T-cell (primary cell): ENCODE results near the gene HIF1A. TPM values are rescaled to one million over a fixed set of nuclear protein-coding genes. Genes with fewer than 3 reads are reported as not detected.
A peak's percentile ranks its signal among the peaks of the same experiment; 100 is the strongest.
"Not testable (repeated sequence)": the region's sequence is repeated elsewhere in the genome, so short reads cannot be mapped to it uniquely, and the experiment has no call there.

Experiments
- ATAC-seq, 4 experiments: fragments of 200-7000 bp in 3 of 4; fragments of 150-1000 bp in 1 of 4; cut with Tn5 transposase; replicated peaks in 1 of 4; 1 replicate in 3 of 4; 2 replicates in 1 of 4; pipeline ENCODE4 v1.10.0; 2021; ENCODE audit warnings: moderate library complexity in 3 of 4, mild to moderate bottlenecking in 2 of 4, moderate number of reproducible peaks in 1 of 4
- CTCF ChIA-PET, 2 donors: fragments of 300-600 bp; sonication (Branson Sonifier 250); formaldehyde crosslinking; loops; one replicate each; lab custom pipeline; 2022; ENCODE audit warnings: antibody characterized with exemption in 2 of 2; lab: Charles Lee
- POLR2A ChIA-PET, 2 donors: fragments of 300-600 bp; sonication (Branson Sonifier 250); formaldehyde crosslinking; loops; one replicate each; lab custom pipeline; 2022; ENCODE audit warnings: antibody characterized with exemption in 2 of 2; lab: Charles Lee
- DNase-seq, 35 experiments: peaks; one replicate each; pipeline versions ENCODE4 v3.0.0 to v3.0.0-alpha.2; 2013 to 2023
- H3K27ac ChIP-seq: one replicate; pipeline ENCODE4 v1.5.1; 2013; ENCODE audit warnings: low read length
- H3K27me3 ChIP-seq, 2 experiments: replicated peaks in 1 of 2; 1 replicate in 1 of 2; 2 replicates in 1 of 2; pipeline versions ENCODE4 v1.6.1 to v1.7.0; 2013; ENCODE audit warnings: low read length in 1 of 2, mixed read lengths in 1 of 2; ENCODE audit not compliant: control insufficient read depth in 2 of 2, insufficient read depth in 2 of 2; ENCODE audit errors: extremely low read depth in 1 of 2
- H3K36me3 ChIP-seq, 2 donors: 1 replicate in 1 of 2; 2 replicates in 1 of 2; pipeline versions ENCODE4 v1.6.1 to v1.7.0; 2013; ENCODE audit warnings: low read length in 1 of 2; ENCODE audit not compliant: control insufficient read depth in 2 of 2, insufficient read depth in 1 of 2; ENCODE audit errors: extremely low read depth in 1 of 2
- H3K4me1 ChIP-seq, 2 experiments: 1 replicate in 1 of 2; 2 replicates in 1 of 2; pipeline versions ENCODE4 v1.6.1 to v1.7.0; 2013; ENCODE audit warnings: low read length in 2 of 2, mixed read lengths in 1 of 2; ENCODE audit not compliant: insufficient read depth in 2 of 2, control insufficient read depth in 1 of 2; ENCODE audit errors: extremely low read depth in 1 of 2
- H3K4me3 ChIP-seq, 2 donors: 1 replicate in 1 of 2; 2 replicates in 1 of 2; pipeline versions ENCODE4 v1.5.1 to v1.7.0; 2013; ENCODE audit warnings: mild to moderate bottlenecking in 2 of 2, low read length in 1 of 2, moderate library complexity in 1 of 2; ENCODE audit not compliant: control insufficient read depth in 1 of 2; ENCODE audit errors: extremely low read depth in 1 of 2
- H3K9me3 ChIP-seq: 2 replicates; pipeline ENCODE4 v1.7.0; 2013
- H3K27ac Mint-ChIP-seq, 2 donors: one replicate each; pipeline ENCODE4 v1.8.0; 2020 to 2021; ENCODE audit warnings: mild to moderate bottlenecking in 2 of 2, mixed read lengths in 2 of 2
- H3K27me3 Mint-ChIP-seq, 2 donors: one replicate each; pipeline ENCODE4 v1.8.0; 2021 to 2022; ENCODE audit warnings: mixed read lengths in 2 of 2
- H3K36me3 Mint-ChIP-seq: one replicate; pipeline ENCODE4 v1.8.0; 2021; ENCODE audit warnings: mixed read lengths
- H3K4me1 Mint-ChIP-seq, 3 donors: one replicate each; pipeline ENCODE4 v1.8.0; 2020 to 2022; ENCODE audit warnings: mixed read lengths in 3 of 3, mild to moderate bottlenecking in 1 of 3
- H3K4me3 Mint-ChIP-seq, 3 donors: one replicate each; pipeline ENCODE4 v1.8.0; 2020 to 2022; ENCODE audit warnings: mild to moderate bottlenecking in 3 of 3, mixed read lengths in 3 of 3, moderate library complexity in 3 of 3
- H3K9me3 Mint-ChIP-seq, 3 donors: one replicate each; pipeline ENCODE4 v1.8.0; 2020 to 2022; ENCODE audit warnings: mixed read lengths in 3 of 3
- WGBS: methylation state at CpG from one replicate; pipeline ENCODE4 v1.1.5; 2013; ENCODE audit warnings: missing lambda C conversion rate; ENCODE audit not compliant: insufficient coverage; 5-methylcytosine and 5-hydroxymethylcytosine counted together
- total RNA-seq, 35 experiments: library from RNA in 6 of 35; stranded (reverse) in 6 of 35; fragments of 120-200 nt in 1 of 35; gene quantifications; one replicate each; pipeline versions ENCODE4 v1.2.1 to v1.2.4 and lab custom pipeline; 2013 to 2026

Gene HIF1A
- total RNA-seq, 5 donors from 2014 or later (not counting 1 experiment from before 2014, with no cell fraction given), result 80.2 to 200 (median 87.8) TPM

DNA sequence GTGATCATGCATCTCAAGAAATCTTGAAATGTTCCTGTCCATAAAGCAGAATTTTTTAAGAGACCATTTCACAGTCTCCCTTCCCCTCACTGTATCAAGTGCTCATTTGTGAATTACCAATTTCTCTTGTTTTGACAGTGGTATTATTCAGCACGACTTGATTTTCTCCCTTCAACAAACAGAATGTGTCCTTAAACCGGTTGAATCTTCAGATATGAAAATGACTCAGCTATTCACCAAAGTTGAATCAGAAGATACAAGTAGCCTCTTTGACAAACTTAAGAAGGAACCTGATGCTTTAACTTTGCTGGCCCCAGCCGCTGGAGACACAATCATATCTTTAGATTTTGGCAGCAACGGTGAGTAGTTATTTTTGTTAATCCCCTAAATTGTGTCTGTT is 41.4 kb downstream of the HIF1A start:
- Histone ChIP-seq H3K36me3 (peaks cover 5 to 85% of the 10 kb centered on the region in 2 donors), H3K27ac (no peak overlapping the region), H3K27me3 (no peaks in the 10 kb centered on the region), H3K9me3 (no peaks in the 10 kb centered on the region), H3K4me1 (no peaks in the 10 kb centered on the region), H3K4me3 (no peak overlapping the region)
- Mint-ChIP-seq H3K36me3 (peaks cover 58% of the 10 kb centered on the region), H3K27me3 (no peaks in the 10 kb centered on the region), H3K4me3 (no peak overlapping the region), H3K9me3 (no peaks in the 10 kb centered on the region), H3K27ac (no peak overlapping the region), H3K4me1 (peaks cover 0 to 6% (median 3%) of the 10 kb centered on the region in 3 donors)
- ATAC-seq (no peak), DNase-seq (no peak)
- 33% methylated on average over 1 of the region's 4 CpGs for WGBS
- ChIA-PET CTCF (no interaction called here), POLR2A (interaction anchor here in 1 of 2 donors (0.6 to 1.1 kb wide), 2 partner anchors 12 to 87 kb away, joined by 3 read pairs; no protein-coding TSS in a partner anchor)

DNA sequence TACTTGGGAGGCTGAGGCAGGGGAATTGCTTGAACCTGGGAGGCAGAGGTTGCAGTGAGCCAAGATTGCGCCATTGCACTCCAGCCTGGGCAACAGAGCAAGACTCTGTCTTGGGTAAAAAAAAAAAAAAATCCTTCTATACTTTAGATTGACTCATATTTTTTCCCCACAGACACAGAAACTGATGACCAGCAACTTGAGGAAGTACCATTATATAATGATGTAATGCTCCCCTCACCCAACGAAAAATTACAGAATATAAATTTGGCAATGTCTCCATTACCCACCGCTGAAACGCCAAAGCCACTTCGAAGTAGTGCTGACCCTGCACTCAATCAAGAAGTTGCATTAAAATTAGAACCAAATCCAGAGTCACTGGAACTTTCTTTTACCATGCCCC is 42.6 kb downstream of the HIF1A start:
- Mint-ChIP-seq H3K27me3 (no peaks in the 10 kb centered on the region), H3K4me1 (peaks cover 0 to 6% (median 3%) of the 10 kb centered on the region in 3 donors)
- CTCF ChIA-PET, result interaction anchor here in 1 of 2 donors (2.2 kb wide), 1 partner anchor 11 kb away, joined by 8 read pairs; no protein-coding TSS in a partner anchor

GRCh38 chr14:61739133-61739532 is 43.8 kb downstream of the HIF1A start:
- H3K36me3 ChIP-seq, result peaks cover 5 to 85% of the 10 kb centered on the region in 2 donors
- H3K27me3 ChIP-seq, result no peaks in the 10 kb centered on the region
- H3K4me1 Mint-ChIP-seq, result peaks cover 0 to 6% (median 3%) of the 10 kb centered on the region in 3 donors
- POLR2A ChIA-PET, result interaction anchor here in 1 of 2 donors (0.7 kb wide), 1 partner anchor 335 kb away, joined by 3 read pairs; no protein-coding TSS in a partner anchor
- no peak overlapping the region for H3K4me3 ChIP-seq
- H3K9me3 ChIP-seq, result no peaks in the 10 kb centered on the region
- no peak overlapping the region for H3K4me3 Mint-ChIP-seq
- H3K27ac ChIP-seq, result no peak overlapping the region
- ATAC-seq, result no peak
- H3K27me3 Mint-ChIP-seq, result no peaks in the 10 kb centered on the region
- peaks cover 42% of the 10 kb centered on the region for H3K36me3 Mint-ChIP-seq
- no peaks in the 10 kb centered on the region for H3K4me1 ChIP-seq
- no peak for DNase-seq
- CTCF ChIA-PET, result interaction anchor here (0.5 to 2.2 kb wide), 6 partner anchors 9 to 458 kb away, joined by 3 to 8 read pairs (median 4); partner anchors contain the start of gene TMEM30B (in 1 of the 2)
- H3K27ac Mint-ChIP-seq, result no peak overlapping the region
- H3K9me3 Mint-ChIP-seq, result no peaks in the 10 kb centered on the region

More for the DNA sequence above, 42.6 kb downstream of the HIF1A start:
- peaks cover 5 to 89% of the 10 kb centered on the region in 2 donors for H3K36me3 ChIP-seq
- no peaks in the 10 kb centered on the region for H3K27me3 ChIP-seq
- Mint-ChIP-seq H3K4me3 (no peak overlapping the region), H3K36me3 (peaks cover 51% of the 10 kb centered on the region), H3K9me3 (no peaks in the 10 kb centered on the region), H3K27ac (peak overlapping the region; percentile 38 to 48)
- DNase-seq, result no peak
- no peak for ATAC-seq
- H3K4me3 ChIP-seq, result no peak overlapping the region
- no CpG with 5 or more reads among the region's 5 CpGs for WGBS
- no peaks in the 10 kb centered on the region for H3K4me1 ChIP-seq
- H3K27ac ChIP-seq, result no peak overlapping the region
- no peaks in the 10 kb centered on the region for H3K9me3 ChIP-seq
- POLR2A ChIA-PET, result no interaction called here

DNA sequence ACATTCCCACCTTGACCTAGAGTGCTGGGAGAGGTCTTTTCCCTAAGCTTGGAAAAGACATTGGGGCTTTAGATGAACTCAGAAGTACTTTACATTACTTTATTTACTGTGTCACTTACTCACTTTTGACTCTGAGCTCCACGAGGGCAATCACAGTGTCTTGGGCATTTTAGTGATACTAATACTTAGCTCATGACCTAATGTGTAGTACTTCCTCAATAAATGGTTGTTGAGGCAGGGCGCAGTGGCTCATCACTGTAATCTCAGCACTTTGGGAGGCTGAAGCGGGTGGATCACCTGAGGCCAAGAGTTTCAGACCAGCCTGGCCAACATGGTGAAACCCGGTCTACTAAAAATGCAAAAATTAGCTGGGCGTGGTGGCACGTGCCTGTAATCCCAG is 47.1 kb downstream of the HIF1A start:
- Histone ChIP-seq H3K27me3 (no peaks in the 10 kb centered on the region), H3K4me1 (no peaks in the 10 kb centered on the region), H3K27ac (no peak overlapping the region), H3K9me3 (no peaks in the 10 kb centered on the region), H3K4me3 (no peak overlapping the region), H3K36me3 (peaks cover 5 to 74% of the 10 kb centered on the region in 2 donors)
- ChIA-PET CTCF (interaction anchor here (0.6 to 1.6 kb wide), 4 partner anchors 13 to 359 kb away, joined by 3 to 9 read pairs (median 6); no protein-coding TSS in a partner anchor), POLR2A (interaction anchor here in 1 of 2 donors (0.5 kb wide), 1 partner anchor 13 kb away, joined by 4 read pairs; no protein-coding TSS in a partner anchor)
- Mint-ChIP-seq H3K27me3 (no peaks in the 10 kb centered on the region), H3K27ac (no peak overlapping the region), H3K4me3 (no peak overlapping the region), H3K4me1 (no peaks in the 10 kb centered on the region), H3K9me3 (no peaks in the 10 kb centered on the region), H3K36me3 (peaks cover 36% of the 10 kb centered on the region)
- ATAC-seq, result no peak
- no peak for DNase-seq
- 100% methylated on average over 4 of the region's 6 CpGs for WGBS

DNA sequence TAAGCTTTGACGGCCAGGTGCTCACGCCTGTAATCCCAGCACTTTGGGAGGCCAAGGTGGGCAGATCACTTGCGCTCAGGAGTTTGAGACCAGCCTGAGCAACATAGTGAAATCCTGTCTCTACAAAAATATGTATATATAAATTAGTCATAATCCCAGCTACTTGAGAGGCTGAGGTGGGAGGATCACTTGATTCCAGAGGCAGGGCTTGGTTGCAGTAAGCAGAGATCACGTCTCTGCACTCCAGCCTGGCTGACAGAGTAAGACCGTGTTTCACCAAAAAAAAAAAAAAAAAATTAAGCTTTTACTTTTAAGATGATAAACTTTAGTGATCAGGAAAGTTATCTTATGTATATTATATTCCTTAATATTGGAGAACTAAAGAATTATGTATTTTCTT is 48.9 kb downstream of the HIF1A start:
- H3K9me3 Mint-ChIP-seq, result no peaks in the 10 kb centered on the region
- ATAC-seq (no peak), DNase-seq (no peak)
- peaks cover 29% of the 10 kb centered on the region for H3K36me3 Mint-ChIP-seq
- H3K36me3 ChIP-seq, result peaks cover 0 to 58% of the 10 kb centered on the region in 2 donors
- H3K27ac ChIP-seq, result no peak overlapping the region
- ChIA-PET POLR2A (interaction anchor here (0.5 to 1.3 kb wide), 8 partner anchors 9 to 49 kb away, joined by 3 to 5 read pairs (median 4); partner anchors contain the start of gene HIF1A (in 1 of the 2)), CTCF (interaction anchor here (0.6 to 1.1 kb wide), 5 partner anchors 24 to 456 kb away, joined by 3 to 4 read pairs (median 3); no protein-coding TSS in a partner anchor)
- H3K4me3 ChIP-seq, result no peak overlapping the region
- no peaks in the 10 kb centered on the region for H3K4me1 ChIP-seq
- no peak overlapping the region for H3K4me3 Mint-ChIP-seq
- no peak overlapping the region for H3K27ac Mint-ChIP-seq
- WGBS, result no CpG with 5 or more reads among the region's 5 CpGs
- peaks cover 0 to 2% (median 0%) of the 10 kb centered on the region in 3 donors for H3K4me1 Mint-ChIP-seq
- H3K27me3 ChIP-seq, result no peaks in the 10 kb centered on the region
- no peaks in the 10 kb centered on the region for H3K9me3 ChIP-seq
- no peaks in the 10 kb centered on the region for H3K27me3 Mint-ChIP-seq

- not testable (repeated sequence) for H3K27me3 ChIP-seq, DNase-seq, H3K27ac ChIP-seq, H3K27me3 Mint-ChIP-seq, H3K9me3 Mint-ChIP-seq, ATAC-seq, H3K9me3 ChIP-seq, H3K4me3 ChIP-seq, H3K4me1 ChIP-seq, H3K4me3 Mint-ChIP-seq
- POLR2A ChIA-PET, result interaction anchor here (0.6 to 2.4 kb wide), 3 partner anchors 12 to 343 kb away, joined by 4 to 12 read pairs (median 4); partner anchors contain the start of gene SNAPC1 (in 1 of the 2)
- no CpG with 5 or more reads among the region's 3 CpGs for WGBS
- CTCF ChIA-PET, result interaction anchor here (0.6 to 1.0 kb wide), 10 partner anchors 12 to 1675 kb away, joined by 3 to 5 read pairs (median 4); no protein-coding TSS in a partner anchor
- Mint-ChIP-seq H3K36me3 (peaks cover 19% of the 10 kb centered on the region), H3K4me1 (peaks cover 8 to 14% (median 9%) of the 10 kb centered on the region in 3 donors), H3K27ac (peak overlapping the region in 1 of 2 donors; percentile 34)
- H3K36me3 ChIP-seq, result peaks cover 0 to 42% of the 10 kb centered on the region in 2 donors
Measured at GRCh38 chr14:61746346-61746745, 51.0 kb downstream of the HIF1A start.
